Hippocampal formation (tissue), 2 donors: ENCODE measurements around the gene PHC3.
"Not testable (repeated sequence)": the region's sequence is repeated elsewhere in the genome, so short reads cannot be mapped to it uniquely, and the experiment has no call there.

Experiments used
- DNase-seq, 2 donors: peaks; one replicate each; lab custom pipeline; 2025; lab: John Stamatoyannopoulos, UW

PHC3 gene

DNA sequence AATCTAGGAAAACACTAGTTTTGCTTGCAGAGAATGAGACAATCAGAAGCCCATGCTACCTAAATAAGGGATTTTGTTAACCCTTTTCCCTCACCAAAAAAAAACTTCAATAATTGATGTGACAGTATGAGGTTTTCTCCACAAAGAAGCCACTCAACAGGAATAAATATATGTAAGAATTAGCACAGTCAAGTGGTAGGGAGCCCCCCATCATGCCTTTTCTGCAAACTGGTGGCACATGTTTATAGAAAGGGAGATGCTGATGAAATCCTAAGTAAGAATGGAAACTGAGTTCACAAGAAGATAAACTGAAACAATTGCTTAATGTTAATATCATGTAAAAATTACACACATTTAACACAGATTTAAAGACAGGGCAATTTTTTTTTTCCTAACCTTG lies 51.0 kb downstream of the PHC3 start:
- DNase-seq = no peak

DNA sequence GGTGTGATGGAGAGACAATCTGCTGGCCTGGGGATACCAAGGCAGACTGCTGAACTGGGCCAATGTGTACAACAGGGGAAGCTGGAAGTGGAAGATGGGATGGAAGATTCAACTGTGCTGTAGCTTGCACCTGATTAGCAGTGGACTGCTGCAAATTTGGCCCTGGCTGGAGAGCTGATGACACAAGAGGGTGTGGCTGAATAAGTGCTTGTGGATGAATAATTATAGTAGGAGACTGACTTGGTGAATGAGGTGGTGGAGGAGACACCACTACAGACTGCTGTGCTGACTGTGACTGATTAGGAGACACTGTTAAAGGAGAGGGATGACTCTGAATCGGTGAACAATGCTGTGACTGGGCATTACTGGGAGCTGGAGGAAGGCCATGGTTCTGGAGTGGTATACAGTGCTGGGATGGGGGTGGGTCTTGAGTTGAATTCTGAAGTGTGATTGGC lies 52.5 kb downstream of the PHC3 start:
- DNase-seq = no peak

DNA sequence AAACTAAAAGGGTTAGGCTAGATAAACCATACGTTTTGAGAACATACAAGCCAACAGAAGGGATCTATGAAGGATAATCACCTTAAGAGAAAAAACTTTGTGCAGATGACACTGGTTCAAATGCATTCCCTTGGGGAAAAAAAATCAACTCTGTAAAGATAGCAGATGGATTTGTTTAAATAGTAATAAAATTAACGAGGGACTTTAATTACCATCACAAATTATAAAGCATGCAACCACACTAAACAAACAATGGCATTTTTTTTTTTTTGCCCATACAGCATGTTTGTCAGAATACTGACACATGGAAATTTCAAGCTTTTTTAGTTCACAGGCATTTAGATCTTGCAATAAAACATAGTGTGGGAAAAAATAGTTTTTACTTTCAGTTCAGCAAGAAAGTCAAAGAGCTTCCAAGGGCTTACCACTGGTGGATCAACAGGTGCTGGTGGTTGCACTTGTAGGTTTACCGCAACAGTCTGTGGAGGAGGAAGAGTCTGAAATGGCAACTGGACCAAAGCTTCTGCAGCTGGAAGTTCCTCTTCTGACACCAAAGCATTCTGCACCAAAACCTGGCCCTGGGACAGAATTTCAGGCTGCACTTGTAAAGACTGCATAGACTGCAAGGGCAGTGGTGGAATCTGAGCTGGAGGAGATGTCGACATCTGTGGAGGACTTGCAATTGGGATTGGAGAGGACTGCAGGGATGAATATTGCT lies 53.1 kb downstream of the PHC3 start:
- DNase-seq = no peak

DNA sequence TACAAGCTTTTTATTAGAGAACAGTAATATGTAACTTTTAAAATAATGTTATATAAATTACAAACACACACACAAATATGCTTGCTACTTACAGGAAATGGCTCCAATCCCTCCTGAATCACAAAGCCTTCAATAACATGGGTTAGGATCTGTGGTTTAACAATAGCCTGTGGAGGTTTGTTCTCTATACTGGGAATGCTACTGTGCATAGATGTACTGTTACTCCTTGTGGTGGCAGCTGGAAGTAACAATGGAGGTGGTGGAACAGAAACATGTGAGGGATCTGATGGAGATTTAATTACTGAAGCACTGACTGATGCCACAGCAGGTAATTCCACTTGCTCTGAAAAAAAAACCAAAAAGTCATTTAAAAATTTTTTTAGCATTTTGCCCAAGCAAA lies 64.4 kb downstream of the PHC3 start:
- no peak for DNase-seq

DNA sequence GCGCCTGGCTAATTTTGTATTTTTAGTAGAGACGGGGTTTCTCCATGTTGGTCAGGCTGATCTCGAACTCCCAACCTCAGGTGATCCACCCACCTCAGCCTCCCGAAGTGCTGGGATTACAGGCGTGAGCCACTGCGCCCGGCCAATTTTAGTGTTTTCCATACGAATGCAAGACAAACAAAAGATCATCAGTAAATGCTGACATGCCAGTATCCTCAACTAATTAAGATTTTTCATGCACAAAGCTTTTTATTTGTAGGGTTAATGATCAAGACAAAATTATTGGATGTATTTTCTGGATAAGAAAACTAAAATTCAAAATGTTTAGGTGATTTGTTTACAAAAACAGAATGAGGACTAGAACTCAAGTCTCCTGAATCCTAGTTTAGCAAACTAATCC lies 67.4 kb downstream of the PHC3 start:
- not testable (repeated sequence) for DNase-seq

DNA sequence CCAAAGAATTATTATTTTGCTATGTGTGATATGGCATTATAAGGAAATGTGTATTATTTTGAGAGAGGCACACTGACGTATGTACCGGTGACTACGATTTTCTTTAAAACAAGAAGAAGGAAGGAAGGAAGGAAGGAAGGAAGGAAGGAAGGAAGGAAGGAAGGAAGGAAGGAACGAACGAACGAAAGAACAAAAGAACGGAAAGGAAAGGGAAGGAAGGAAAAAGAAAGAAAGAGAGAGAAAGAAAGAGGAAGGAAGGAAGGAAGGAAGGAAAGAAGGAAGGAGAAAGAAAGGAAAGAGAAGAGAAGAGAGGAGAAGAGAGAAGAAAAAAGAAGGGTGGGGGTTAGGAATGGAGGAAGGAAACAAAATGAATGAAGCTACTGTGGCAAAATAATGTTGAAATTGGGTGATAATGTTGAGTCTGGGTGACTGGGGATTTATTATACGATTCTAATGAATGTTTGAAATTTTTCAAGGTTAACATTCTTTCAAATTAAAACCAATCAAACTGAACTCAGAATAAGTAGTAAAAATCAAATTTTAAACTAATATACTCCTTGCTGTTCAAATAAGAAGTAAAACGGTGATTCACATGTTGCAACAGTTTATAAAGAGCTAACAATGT lies 70.3 kb downstream of the PHC3 start:
- DNase-seq = no peak

DNA sequence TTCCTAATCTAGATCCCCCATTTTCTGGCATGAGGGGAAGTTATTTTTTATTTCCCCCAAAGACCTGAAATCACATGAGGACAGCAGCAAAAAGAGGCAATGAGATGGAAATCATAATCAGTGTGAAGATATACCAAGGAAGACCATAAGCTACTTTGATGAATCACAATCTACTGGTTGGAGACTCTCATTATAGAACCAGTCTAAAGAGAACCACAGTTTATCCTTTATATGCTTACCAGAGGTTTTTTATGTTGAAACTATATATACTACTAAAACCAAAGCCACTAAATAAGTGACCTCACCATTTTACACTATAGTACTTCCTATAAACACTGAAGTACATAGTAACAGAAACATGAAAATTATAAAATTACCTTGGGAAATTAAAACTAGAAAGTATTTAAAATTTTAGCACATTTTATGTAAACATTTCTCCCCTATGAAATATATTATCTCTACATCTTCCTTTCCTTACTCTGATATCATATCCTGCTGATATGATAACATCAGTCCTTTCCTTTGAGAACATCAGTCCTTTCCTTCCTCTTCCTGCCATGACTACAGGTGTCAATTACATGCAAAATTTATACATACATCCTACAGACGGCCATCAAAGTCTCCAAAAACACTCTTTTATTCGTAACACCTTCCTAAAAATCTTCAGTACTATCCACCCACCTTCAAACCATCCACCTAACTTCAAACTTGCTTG lies 71.8 kb downstream of the PHC3 start:
- DNase-seq = no peak

DNA sequence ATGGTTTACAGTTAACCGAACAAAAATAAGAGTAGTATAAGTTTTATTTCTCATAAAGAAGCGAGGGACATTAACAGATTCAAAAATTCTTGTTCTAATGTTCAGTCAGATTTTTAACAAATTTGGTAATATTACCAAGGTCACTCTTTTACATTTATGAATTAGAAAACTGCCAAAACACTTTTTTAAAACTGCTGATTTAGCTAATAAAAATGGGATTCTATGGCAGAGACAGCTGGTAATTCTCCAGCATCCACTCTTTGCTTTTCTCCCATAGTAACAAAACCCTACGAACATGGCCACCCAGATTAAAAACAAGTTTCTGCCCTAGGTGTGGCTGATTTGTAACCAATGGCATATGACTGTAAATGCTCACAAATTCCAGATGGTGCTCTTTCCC lies 72.6 kb downstream of the PHC3 start:
- no peak for DNase-seq

DNA sequence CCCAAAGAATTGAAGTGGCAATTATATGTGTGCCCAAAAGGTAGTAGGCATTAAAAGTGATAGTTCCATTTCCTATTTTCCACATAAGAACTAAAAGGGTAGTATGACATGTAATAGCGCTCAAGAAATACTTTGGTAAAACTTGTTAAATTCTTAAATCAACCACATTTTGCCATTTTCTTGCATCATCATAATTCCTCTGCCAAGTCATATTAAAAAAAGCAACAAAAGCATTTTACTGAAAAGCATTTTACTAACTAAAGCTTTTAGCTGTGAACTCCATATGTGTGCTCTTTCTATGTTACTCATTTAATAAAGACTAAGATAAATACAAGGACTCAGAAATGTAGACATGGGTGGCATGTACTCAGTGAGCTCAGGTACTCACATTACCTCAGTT lies 73.6 kb downstream of the PHC3 start:
- DNase-seq = no peak

DNA sequence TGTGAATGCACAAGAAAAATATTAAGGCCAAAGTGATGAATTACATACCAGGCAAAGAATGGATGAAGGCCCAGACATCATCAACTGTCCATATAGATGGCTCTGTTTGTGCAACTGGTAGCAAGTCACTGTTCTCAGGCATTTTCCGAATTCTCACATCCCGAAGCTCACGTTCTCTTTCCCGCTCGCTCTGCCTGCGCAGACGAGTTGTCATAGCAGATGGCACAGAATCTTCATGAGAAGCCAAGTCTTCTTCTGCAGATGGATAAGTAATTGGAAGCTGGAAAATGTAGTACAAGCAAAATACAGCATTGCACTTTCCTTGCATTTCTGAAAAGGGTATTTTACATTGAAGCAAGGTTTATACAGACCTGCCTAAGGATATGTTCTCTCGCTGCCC lies 79.1 kb downstream of the PHC3 start:
- DNase-seq = peak; percentile 2 to 25

DNA sequence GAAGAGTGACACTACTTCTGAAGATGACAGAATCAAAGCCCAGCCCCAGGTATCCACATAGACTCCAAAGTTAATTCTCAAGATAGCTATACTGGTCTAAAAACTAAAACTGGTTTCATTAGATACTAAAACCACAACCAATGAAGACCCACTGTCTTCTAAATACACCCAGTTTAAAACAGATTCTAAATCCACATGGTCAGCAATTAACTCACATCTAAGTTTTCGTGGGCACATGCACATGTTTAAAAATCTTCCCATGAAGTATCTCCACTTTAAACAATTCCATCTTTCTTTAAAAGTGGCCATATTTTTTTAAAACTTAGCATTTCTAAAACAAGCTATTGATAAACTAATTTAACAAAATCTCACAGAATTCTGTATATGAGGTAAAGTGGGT lies 80.6 kb downstream of the PHC3 start:
- no peak for DNase-seq

DNA sequence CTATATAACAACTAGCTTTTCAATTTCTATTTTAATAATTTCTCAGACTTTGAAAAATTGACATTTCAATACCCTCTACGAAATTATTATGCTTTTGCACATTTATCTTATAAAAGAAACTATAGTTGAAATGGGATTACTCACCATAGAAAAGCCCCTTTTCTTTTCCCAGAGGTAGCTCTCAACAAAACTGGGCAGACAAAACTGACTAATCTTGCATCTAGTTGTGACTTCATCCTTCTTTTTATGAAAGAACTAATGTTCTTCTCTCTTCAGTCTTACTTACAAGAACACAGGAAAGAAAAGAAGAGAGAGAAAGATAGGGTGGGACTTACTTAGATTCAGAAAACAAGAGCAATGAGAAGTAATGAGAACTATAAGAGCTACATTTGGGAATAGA lies 82.8 kb downstream of the PHC3 start:
- no peak for DNase-seq

DNA sequence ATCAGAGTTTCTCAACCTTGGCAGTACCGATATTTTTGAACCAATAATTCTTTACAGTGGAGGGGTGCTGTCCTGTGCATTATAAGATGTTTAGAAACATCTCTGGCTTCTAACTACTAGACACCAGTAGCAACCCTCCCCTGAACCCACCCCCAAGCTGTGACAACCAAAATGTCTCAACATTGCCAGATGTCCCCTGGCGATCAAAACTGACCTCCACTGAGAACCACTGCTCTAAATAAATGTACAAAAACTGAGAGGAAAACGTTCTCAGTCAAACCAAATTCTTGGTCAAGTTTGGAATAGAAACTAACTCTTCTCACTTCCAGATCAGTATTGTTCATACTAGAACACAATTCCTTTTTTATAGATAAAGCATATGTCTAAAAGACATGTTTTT lies 85.2 kb downstream of the PHC3 start:
- no peak for DNase-seq

DNA sequence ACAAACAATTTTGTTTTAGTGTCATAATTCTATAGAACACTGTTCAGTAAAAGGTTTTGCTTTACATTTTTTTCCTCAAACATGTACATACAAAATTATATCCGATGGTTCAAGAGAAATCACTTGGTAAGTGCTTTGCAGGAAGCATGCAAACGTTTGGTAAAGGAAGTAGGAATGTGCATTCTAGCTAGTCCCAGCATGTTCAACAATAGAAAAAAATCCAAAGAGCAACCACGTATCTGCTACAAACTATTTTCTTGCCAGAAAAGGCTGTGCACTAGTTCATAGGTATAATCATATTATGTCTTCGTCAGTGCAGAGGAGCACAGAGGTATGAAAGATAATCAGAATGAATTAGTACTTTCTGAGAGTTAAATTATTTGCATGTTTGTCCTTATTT lies 85.8 kb downstream of the PHC3 start:
- DNase-seq = no peak

DNA sequence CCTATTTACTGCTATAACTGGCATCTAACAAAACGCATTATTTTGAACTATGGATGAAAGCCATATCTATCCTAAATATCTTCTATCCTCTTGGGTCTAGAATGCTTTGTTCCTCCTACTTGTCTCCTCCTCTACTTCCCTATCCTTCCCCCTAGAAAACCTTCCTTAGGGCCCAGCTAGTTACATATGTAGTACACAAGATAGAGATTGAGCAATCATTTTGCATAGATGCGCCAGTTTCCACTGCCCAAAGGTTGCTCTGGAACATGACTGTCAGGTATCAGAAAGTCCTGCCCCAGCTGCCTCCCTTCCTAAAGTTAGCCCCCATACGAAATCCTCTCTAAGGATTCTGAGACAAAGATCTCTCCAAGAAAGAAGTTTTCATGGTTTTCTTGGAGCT lies 88.6 kb downstream of the PHC3 start:
- DNase-seq = no peak

DNA sequence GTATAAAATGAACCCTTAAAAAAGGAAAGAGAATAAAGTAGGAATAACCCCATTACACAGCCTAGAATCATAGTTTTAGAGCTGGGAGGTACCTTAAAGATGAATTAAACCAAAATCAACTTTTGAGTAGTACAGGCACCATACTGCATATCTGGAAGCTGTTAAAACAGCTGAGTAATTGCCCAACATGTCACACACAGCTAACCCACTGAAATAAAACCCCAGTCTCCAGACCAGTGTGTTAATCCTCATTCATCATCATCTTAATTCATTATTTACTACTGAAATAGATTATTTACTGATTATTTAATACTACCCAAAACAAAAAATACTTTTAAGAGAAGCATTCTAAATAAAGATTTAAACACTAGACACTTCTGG lies 90.9 kb downstream of the PHC3 start:
- no peak for DNase-seq

DNA sequence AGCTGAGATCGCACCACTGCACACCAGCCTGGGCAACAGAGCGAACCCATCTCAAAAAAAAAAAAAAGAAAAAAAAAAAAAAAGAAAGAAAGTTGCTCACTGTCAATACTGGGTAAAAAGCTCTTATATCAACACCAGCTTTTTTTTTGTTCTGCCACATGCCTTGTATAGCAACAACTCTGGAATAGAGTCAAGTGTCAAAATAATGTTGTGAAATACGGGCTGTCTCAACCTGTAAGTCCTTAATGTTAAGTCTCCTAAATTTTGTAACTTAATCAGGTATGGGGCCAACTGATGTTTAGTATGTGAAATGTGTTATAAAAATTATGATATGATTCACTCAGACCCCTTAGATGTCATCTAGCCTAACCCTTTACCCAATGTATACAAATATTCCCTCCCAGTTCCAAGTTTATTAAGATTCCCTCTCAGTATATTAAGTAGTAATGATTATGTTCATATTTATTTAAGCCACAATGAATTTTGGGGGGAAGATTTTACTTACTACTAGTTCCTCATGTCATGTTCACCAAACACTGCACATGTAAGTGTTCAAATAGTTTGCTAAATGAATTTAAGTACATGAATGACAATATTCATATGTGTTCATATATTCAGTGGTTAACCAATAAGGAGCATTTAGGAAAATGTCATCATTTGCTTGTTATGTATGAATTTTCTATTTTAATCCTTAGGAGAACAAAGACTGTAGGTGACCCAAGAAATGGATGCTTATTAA lies 91.5 kb downstream of the PHC3 start:
- DNase-seq = no peak

DNA sequence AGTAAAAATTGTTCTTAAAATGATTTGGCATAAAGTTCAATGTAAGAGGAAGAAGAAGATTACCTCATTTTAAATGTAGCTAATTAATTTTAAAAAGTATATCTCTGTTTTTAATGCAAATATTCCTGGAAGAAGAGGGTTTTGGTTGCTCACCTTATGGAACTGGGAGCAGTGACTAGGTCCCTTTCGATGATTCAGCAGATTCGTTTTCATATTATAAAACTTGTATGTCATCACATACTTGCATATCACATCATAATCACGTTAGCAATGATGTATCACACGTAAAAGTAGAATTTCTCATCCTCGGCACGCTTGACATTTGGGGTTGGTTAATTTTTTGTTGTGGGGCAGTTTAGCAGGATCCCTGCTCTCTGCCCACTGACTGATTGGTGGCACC lies 96.1 kb downstream of the PHC3 start:
- DNase-seq = no peak

DNA sequence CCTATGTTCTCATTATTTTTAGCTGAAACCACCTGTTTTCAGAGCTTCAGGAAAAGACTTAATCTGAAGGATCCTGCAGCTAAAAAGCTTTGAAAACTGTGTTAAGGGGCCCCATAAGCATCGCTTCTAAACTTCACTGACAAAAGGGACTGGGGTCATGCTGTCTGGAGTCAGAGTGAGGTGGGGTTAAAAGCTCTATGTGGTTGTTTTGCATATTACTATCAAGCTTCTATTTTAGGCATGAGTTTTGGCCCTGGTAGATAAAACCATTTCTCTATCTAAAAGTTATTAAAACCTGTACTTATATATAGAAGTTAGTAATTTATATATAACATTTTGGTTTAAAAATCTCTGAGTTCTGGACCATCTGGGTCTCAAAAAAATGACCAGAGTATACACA lies 98.2 kb downstream of the PHC3 start:
- DNase-seq = no peak

DNA sequence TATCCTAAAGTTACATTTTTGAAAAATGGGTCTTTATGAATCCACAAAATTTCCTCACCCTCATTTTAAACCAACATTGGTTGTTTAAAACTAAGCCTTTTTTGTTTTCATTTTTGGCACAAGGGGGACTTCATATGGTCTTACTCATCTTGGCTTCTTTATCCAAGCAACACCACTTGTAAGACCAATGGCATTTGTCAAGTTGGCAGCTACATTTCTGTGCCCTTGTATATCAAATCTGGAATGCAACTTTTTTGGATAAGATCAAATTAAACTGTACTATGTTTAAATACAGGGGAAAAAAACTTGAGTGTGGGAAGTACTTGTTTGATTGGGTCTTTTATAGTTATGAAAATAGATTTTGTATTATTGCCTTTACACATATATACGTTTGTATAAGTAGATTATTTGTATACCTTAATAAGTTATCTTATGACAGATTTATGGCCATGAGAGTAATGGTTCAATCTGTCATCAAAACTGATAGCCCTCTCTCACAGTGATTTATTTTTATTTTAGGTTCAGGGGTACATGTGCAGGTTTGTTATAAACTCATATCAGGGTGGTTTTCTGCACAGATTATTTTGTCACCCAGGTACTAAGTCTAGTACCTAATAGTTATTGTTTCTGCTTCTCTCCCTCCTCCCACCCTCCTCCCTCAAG lies 100.3 kb downstream of the PHC3 start:
- DNase-seq = no peak

DNA sequence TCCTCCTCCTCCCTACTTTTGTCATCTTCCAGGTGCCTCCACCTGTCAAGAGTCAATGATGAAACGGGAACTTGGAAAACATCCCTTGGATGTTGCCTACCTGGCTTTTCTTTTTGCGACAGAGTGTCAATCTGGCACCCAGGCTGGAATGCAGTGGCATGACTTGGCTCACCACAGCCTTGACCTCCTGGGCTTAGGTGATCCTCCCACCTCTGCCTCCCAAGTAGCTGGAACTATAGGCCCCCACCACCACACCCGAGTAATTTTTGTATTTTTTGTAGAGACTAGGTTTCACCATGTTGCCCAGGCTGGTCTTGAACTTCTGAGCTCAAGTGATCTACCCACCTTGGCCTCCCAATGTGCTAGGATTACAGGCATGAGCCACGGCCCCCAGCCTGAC lies 100.9 kb downstream of the PHC3 start:
- no peak for DNase-seq

DNA sequence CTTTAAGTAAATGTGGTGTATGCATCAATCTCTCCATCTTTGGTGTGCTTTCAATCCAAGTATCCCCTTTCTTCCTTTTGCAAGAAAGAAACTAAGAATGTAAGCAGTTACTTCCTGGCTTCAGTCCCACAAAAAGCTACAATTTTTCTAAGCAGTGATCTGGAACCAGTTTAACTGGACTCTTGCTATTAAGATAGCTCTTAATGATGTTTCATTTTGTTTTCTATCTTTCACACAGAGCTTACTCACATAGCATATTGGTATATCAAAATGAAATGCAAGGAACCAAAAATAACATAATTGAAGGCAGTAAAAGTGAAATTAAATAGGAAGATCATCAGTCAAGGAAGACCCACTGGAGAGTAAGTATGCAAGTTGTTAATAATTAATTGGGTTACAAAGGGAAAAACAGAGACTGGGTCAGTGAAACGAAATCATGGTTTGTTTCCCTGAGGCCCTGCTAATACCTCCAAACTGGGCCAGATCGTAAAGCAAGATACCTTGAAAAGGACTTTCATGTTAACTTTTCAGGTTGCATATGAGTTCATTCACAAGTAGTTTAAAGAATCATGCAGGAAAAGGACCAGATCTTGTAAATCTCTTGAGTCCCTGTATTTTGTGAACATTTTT lies 101.9 kb downstream of the PHC3 start:
- no peak for DNase-seq
